IPS-NIHi11 (cell line): ENCODE results near the gene NDUFV3.
"Not testable (repeated sequence)": the region's sequence is repeated elsewhere in the genome, so short reads cannot be mapped to it uniquely, and the experiment has no call there.

Experiments used
- DNase-seq: peaks from one replicate; pipeline ENCODE4 v3.0.0; 2012; ENCODE audit warnings: mixed read lengths, low spot score

Gene NDUFV3

DNA sequence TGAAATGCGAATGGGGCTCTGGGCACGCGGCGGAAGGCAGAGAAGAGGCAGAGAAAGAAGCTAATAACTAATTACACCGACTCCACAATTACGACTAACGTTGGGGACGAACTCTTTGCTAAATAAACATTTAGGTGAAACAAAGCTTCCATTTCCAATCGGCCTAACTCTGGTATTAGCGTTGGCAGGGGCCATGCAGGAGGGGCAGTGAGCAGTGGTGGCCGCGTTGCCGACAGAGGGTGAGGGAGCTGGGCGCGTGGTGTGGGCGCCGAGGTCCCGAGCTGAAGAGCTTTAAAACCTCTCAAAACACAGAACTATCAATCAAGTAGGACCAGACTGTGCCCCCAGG lies 553 bp upstream of the NDUFV3 start:
- DNase-seq, result no peak

DNA sequence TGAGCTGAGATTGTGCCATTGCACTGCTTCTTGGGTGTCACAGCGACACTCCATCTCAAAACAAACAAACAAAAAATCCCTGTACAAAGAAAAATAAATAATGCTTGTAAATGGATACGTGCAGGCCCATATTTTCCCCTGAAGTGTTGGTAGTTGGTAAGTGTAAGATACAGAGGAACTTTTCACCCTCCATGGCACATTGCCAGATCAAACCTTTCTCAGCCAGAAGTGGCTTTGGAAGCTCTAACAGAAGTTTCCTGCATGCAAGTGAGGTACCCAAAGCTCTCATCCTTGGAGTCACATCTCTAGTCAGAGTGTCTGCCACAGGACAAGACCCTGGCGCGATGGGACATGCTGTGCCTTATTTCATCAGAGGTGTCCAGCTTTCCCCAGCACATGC lies 7.3 kb downstream of the NDUFV3 start:
- DNase-seq, result no peak

DNA sequence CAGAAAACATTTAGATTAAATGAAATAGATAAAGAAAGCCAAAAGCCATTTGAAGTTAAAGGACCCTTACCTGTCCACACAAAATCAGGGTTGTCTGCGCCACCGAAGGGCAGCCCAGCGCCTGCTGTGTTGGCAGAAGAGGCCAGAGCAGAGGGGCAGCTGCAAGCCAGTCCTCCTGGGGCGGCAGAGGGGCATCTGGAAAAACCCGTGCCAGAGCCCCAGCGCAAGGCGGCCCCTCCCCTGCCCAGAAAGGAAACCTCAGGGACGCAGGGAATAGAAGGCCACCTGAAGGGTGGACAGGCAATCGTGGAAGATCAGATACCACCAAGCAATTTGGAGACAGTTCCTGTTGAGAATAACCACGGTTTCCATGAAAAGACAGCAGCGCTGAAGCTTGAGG lies 10.7 kb downstream of the NDUFV3 start:
- no peak for DNase-seq

DNA sequence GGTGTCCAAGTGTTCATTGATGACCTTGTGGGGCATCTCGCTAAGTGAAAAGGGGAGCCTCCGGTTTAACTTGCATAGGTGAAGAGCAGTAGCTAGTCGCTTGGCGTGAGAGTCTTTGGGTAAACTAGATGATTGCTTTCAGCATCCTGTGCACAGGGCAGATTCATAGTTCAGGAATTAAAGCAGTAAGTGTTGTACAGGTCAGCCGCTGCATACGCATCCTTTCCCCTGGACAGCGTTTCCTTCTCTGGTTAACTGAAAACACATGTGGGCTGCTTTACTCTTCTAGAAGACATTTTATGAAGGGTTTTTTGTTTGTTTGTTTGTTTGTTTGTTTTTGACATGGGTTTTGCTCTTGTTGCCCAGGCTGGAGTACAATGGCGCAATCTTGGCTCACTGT lies 12.1 kb downstream of the NDUFV3 start:
- no peak for DNase-seq

DNA sequence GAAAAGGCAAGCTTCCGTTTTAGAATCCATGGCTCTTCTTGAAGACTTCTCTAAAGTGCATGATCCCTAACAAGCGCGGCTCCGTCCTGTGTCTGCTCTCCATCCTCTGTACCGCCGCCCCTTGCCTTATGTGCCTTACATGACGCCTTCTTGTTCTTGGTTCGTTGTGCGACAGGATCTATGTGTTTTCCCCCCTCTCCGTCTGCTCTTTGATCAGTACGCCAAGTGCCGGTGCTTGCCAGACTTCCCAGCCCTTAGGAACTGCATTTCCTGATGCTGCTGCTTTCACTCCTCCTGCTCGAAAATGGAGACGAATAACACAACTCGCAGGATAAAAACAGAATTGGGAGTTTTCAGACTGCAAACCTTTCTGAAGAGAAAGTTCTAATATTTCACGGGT lies 13.1 kb downstream of the NDUFV3 start:
- no peak for DNase-seq

DNA sequence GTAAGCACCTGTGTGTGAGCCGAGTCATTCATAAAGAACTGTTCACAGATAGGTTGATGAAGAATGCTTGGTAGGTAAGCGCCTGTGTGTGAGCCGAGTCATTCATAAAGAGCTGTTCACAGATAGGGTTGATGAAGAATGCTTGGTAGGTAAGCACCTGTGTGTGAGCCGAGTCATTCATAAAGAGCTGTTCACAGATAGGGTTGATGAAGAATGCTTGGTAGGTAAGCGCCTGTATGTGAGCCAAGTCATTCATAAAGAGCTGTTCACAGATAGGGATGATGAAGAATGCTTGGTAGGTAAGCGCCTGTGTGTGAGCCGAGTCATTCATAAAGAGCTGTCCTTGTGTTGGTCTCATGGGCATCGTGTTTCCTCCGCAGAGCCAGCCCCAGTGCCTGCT lies 15.4 kb downstream of the NDUFV3 start:
- DNase-seq, result not testable (repeated sequence)

DNA sequence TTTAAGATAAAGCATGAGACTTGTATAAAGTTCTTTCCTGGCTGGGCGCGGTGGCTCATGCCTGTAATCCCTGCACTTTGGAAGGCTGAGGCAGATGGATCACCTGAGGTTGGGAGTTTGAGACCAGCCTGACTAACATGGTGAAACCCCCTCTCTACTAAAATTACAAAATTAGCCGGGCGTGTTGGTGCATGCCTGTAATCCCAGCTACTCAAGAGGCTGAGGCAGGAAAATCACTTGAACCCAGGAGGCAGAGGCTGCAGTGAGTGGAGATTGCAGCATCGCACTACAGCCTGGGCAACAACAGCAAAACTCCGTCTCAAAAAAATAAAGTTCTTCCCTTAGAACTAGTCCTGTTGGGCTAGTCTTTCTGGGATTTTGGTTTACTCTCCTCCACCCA lies 18.8 kb downstream of the NDUFV3 start:
- not testable (repeated sequence) for DNase-seq

DNA sequence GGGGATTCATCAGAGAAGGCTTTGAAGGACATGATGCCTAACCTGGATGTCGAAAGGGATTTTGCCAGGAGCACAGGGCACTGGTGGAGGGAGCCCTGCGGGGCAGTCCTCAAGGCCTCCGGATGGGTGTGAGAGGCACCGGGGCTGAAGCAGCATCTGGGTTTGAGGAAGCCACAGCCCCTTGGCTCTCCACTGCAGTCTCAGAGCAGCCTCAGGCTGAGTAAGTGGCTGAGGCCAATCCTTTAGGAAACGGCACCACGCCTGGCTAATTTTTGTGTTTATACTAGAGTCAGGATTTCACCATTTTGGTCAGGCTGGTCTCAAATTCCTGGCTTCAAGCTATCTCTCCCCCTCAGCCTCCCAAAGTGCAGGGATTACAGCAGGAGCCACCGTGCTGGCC lies 20.4 kb downstream of the NDUFV3 start:
- DNase-seq, result no peak

DNA sequence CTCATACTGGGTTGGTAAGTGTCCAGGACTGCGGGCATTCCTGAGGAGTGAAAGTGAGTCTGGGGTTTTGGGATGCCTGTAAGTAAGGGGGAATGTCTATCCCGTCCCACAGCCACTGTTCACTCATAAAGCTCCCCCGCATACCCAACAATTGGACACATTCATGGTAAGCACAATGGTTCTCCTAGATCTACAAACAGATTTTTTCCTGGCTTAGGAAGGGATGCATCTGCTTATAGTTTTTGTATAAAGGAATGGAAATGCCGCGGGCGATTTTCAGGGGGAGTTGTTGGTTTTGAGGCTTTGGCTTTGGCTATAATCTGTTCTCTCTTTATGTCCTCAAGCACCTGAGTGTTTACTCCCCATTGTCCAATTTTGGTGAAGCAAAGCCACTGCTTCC lies 25.2 kb downstream of the NDUFV3 start:
- DNase-seq, result no peak

DNA sequence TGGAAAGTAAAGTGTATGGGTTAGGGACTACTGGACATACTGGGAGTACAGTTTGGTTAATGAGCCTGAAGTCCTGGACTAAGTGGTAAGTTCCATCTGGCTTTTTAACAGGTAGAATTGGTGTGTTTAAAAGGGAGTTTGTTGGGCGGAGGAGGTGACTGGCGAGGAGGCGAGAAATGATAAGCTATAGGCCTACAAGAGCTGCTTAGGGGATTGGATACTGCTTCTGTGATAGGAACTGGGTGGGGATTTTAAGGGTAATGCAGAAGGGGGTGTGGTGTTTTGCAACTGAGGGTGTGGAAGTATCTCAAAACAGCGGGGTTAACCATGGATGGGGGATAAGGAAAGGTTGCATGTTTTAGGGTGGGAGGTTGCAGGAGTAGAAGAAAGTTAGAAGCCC lies 28.8 kb downstream of the NDUFV3 start:
- DNase-seq, result no peak

DNA sequence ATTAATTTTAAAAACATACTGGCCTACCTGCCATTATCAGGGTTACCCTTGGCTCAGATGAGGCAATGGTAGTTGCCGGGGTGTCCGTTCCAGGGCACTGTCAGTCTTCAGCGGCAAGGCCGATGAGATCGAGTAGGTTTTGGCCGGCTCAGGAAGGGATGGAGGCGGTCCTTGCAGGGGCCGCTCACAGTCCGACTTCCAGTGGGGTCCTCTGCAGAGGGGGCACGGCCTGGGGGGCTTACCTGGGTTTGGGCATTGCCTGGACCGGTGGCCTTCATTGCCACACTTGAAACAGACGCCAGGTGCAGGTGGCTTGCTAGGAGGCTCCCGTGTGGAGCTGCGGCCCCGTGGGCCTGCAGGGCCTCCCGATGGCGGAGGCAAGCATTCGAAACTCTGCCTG lies 29.8 kb downstream of the NDUFV3 start:
- DNase-seq, result no peak

DNA sequence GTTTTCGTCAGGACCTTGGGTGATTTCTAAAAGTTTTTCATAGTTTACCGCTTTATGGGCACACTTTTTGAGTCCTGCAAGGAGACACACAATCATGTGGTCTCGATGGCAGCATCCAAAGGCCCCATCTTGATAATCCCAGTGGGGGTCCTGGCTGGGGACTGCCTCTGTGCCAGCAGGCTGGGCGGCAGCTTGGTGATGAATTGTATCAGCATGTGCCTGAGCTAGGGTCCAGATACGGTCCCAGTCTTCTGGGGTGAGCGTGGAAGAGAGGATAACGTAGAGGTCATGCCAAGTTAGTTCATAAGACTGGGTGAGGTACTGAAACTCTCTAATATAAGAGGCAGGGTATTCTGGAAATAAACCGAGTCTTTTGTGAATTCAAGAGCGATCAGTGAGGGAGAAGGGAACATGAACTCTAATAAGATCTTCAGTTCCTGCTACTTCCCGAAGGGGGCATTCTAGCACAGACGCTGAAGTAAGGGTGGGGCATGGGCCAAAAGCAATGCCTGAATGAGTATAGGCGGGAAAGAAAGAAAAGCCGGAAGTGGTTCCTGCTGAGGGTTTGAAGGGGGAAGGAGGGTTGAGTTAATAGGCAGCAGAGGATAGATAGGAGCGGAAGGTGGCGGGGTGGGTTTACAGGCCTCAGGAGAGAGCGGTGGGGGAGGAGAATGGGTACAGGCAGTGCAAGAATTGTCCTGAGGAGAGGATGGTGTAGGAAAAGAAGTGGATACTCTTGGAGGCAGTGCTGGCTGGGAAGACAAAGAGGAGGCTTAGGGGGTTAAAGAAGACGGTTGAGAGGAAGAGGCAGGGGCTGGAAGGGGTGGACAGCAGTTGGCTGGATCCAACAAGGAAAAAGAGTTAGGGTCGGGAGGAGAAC lies 30.7 kb downstream of the NDUFV3 start:
- peak; percentile 89 for DNase-seq

DNA sequence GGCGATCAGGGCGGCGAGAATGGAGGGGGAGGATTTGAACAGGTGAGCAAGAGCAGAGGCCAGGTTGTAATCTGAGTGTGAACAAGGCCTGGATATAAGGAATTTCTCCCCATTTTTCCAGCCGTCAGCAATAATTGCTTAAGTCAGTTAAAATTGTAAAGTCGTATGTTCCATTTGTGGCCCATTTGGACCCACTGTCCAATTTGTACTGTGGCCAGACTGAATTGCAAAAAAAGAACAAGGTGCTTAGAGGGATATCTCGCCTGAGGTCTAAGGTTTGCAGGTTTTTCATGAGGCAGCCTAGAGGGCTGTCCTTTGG lies 31.3 kb downstream of the NDUFV3 start:
- DNase-seq, result no peak

DNA sequence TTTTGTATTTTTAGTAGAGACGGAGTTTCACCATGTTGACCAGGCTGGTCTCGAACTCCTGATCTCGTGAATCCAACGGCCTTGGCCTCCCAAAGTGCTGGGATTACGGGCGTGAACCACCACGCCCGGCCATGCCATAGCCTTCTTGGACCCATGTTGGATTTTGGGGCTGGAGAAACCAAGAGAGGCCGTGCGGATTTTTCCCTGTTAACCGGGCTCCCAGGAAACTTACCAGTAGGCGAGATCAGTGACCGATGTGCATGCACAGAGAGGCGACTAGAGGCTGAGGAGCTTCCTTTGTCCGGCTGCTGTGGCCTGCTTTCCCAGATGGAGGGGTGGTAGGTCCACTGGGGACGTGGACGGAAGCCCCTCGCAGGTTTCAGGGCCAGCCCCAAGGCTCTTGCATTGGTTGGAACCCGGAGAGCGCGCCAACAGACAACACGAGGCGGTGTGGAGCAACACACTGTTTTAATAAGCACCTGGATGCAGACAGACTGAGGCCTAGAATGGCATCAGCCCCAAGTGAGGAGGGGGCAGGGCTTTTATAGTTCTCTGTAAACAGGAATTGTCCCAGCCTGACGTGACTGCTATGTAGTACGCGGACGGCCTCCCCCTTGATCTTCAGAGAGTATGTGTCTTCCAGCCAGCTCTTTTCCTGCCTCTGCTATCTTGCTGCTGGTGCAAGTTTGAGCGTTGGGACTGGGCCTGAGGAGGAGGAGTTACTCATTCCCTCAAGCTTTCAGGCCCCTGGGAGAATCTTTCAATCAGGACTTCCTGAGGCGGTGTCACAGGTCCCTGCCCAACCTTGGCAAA lies 32.2 kb downstream of the NDUFV3 start, which contains the start of gene ERVH48-1:
TSS of gene ERVH48-1 (minus strand) at position 517 of the 813 bp plus-strand sequence. CDS start 6,624 bp downstream, outside the sequence.
- DNase-seq, result no peak

DNA sequence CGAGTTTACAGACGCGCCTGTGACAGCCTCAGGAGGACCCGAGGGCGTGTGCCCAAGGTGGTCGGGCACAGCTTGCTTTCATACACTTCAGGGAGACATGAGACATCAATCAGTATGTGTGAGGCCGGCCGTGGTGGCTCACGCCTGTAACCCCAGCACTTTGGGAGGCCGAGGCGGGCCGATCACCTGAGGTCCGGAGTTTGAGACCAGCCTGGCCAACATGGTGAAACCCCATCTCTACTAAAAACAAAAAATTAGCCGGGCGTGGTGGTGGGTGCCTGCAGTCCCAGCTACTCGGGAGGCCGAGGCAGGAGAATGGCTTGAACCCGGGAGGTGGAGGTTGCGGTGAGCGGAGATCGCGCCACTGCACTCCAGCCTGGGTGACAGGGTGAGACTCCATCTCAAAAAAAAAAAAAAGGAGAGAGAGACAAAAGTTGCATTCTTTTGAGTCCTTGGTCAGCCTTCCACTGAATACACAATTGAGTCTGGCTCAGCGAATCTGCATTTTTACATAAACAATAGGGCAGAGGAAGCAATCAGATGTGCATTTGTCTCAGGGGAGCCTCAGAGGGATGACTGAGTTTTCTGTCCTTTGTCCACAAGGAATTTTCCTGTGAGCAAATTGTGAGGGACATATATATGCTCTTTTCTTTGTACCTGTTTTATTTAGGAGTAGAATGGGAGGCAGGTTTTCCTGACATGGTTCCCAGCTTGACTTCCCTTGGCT lies 34.5 kb downstream of the NDUFV3 start:
- DNase-seq, result not testable (repeated sequence)

DNA sequence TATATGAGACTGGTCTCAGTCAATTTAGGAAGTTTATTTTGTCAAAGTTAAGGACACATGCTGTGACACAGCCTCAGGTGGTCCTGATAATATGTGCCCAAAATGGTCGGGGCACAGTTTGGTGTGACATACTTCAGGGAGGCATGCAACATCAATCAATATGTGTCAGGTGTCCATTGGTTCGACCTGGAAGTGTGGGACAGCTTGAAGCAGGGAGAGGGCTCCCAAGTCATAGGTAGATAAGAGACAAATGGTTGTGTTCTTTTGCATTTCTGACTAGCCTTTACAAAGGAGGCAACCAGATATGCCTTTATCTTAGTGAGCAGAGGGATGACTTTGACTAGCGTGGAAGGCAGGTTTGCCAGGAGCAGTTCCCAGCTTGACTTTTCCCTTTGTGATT lies 36.9 kb downstream of the NDUFV3 start:
- no peak for DNase-seq

DNA sequence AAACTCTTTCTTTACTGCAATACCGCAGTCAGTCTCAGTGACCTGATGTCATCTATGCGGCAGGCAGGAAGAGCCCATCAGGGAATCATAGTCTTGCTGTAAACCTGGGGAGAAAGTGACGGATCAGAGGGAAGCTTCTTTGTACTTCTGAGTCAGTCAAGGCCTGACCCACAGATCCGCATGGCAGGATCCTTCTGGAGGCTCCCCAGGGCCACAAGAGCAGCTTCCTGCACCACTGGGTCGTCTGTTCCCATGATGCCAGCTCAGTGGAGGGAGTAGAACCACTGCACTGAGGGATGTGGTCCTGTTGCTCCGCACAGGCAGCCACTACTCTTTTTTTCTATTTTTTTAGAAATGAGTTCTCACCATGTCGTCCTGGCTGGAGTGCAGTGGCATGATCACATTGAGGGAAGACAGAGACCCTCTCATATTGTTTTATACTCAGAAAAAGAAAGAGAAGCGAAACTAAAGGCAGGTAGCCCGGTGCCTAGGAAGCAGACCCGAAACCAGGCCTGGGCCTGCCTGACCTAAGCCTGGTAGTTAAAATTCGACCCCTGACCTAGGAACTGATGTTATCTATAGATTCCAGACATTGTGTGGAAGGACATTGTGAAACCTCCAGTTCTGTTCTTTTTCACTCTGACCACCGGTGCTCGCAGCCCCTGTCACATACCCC lies 38.6 kb downstream of the NDUFV3 start:
- no peak for DNase-seq

DNA sequence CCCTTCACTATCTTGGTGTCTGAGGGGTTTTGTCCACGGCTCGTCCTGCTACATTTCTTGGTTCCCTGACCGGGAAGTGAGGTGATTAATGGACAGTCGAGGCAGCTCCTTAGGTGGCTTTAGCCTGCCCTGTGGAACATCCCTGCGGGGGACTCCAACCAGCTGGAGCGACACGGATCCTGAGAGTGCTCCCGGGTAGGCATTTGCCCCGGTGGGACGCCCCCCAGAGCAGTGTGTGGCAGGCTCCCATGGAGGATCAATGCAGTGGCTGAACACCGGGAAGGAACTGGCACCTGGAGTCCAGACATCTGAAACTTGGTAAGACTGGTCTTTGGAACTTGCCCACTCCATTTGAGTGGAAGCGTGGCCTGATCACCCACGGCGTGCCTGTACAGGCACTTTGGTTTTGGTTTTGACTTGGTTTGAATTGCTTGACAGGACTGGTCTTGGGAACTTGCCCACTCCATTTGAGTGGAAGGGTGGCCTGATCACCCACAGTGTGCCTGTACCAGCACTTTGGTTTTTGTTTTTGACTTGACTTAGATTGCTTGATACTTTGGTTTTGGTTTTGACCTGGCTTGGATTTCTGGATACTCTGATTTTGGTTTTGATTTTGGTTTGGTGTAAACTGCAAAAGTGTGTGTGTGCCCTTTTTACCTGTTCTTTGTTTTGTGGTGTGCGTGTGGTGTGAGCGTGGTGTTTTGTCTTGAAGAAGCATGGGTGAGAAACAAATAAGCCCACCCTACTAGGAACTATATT lies 39.4 kb downstream of the NDUFV3 start:
- DNase-seq, result not testable (repeated sequence)

DNA sequence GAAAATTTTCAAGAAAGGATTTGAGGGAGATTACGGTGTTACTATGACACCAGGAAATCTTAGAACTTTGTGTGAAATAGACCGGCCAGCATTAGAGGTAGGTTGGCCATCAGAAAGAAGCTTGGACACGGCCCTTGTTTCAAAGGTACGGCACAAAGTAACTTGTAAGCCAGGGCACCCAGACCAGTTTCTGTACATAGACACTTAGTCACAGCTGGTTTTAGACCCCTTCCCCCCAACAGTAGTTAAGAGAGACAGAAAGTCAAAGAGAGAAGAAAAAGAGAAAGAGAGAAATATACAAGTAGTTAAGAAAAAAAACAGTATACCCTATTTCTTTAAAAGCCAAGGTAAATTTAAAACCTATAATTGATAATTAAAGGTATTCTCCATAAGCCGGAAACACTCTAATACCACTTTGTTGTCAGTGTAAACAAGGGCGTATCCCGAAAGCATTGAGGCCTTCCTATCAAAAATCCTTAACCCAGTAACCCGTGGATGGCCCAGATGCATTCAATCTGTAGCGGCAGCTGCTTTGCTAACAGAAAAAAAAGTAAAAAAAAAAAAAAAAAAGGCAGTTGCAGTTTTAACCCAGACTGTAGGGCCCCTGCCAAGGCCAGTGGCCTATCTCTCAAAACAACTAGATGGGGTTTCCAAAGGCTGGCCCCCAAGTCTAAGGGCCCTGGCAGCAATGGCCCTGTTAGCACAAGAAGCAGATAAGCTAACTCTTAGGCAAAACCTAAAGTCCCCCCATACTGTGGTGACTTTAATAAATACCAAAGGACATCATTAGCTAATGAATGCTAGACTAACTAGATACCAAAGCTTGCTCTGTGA lies 40.2 kb downstream of the NDUFV3 start:
- DNase-seq, result not testable (repeated sequence)

DNA sequence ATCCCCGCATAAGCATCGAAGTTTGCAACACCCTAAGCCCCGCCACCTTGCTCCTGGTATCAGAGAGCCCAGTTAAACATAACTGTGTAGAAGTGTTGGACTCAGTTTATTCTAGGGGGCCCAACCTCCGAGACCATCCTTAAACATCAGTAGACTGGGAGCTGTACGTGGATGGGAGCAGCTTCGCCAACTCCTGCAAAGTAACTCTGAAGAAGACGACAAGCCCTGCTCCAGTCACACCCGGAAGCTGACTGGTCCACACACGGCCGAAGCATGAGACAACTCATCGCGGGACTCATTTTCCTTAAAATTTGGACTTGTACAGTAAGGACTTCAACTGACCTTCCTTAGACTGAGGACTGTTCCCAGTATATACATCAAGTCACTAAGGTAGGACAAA lies 40.9 kb downstream of the NDUFV3 start:
- DNase-seq, result not testable (repeated sequence)
